Posterior vena cava (tissue), 2 donors: ENCODE results near the gene RAB23. TPM values are rescaled to one million over a fixed set of nuclear protein-coding genes. Genes with fewer than 3 reads are reported as not detected.

Experiments
- DNase-seq: peaks from one replicate; pipeline ENCODE4 v3.0.0-alpha.2; 2020; ENCODE audit warnings: low spot score
- intact Hi-C, 2 donors: fragments of 100-400 bp; cut with DNase I; formaldehyde crosslinking; loops; one replicate each; pipeline versions ENCODE4 v1.14.1 to v1.14.2; 2022 to 2023
- total RNA-seq, 2 donors: library from RNA; stranded (reverse); fragmentation: NEBNext Ultra II Directional; extraction: Animal tissue kit (Norgen Biotek cat#: 25700); gene quantifications; one replicate each; pipeline ENCODE4 v1.2.1, GENCODE V29; 2021
- donor health status: DM: yes; HTN: yes; CAD: no.
- donor health status: DM: yes; HTN: yes; CAD: no.

The RAB23 gene
- total RNA-seq, 2 donors from 2014 or later: 46.6 to 73.9 TPM

DNA sequence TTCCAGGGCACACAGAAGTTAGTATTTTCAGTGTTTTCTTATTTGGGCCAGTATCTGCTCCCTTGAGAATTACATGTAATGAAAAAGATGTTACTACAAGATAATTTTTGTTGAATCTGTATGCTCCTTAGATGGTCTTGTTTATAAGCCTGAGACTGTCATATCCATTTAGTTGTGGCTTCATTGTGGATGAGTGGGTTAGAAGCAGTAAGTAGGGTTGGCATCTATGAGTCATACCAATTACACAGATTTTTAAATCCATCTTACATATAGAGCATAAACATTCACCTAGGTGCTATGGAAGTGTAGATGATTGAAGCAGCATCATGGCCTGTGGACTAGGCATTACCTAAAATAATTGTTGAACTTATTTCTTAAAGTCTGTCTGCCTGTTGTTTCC, 63.4 kb downstream of the RAB23 start:
- intact Hi-C loops: no loop called here
- DNase-seq: no peak

DNA sequence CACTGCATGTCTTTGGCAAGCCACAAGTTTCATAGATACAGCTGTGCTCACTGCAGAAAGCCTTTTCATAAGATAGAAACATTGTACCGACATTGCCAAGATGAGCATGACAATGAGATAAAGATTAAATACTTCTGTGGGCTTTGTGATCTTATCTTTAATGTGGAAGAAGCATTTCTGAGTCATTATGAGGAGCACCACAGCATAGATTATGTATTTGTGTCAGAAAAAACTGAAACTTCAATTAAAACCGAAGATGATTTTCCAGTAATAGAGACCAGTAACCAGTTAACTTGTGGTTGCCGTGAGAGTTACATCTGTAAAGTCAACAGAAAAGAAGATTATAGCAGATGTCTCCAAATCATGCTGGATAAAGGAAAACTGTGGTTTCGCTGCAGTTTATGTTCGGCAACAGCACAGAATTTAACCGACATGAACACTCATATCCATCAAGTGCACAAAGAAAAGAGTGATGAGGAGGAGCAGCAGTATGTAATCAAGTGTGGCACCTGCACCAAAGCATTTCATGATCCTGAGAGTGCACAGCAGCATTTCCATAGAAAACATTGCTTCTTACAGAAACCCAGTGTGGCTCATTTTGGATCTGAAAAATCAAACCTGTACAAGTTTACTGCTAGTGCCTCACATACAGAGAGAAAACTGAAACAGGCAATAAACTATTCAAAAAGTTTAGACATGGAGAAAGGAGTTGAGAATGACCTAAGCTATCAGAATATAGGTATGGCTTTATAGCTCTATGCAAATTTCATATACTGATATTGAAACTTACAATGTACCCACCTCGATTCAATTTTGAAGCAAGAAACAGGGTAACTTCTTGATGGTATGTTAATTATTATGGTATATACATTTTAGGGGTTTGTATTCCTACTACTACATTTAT, 73.9 kb downstream of the RAB23 start:
- intact Hi-C loops: no loop called here
- DNase-seq: no peak

DNA sequence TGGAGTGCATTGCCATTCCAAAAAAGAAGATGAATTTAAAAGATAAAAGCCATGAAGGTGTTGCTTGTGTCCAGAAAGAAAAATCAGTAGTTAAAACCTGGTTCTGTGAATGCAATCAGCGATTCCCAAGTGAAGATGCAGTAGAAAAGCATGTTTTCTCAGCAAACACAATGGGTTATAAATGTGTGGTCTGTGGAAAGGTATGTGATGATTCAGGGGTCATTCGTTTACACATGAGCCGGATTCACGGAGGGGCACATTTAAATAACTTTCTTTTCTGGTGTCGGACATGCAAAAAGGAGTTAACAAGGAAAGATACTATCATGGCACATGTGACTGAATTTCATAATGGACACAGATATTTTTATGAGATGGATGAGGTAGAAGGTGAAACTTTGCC, 74.7 kb downstream of the RAB23 start:
- intact Hi-C loops: no loop called here
- no peak for DNase-seq

DNA sequence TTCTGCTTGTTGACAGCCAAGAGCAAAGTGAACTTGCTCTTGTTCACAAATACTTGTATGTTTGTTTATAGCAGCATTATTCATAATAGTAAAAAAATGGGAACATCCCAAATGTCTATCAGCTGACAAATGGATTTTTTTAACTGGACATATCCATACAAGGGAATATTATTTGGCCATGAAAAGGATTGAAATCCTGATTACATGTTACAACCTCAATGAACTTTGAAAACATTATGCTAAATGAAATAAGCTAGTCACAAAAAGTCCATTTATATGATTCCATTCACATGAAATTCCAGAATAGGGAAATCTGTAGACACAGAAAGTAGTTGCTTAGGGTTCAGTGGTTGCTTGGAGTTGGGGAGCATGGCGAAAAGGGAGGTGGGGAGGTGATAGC, 78.4 kb downstream of the RAB23 start:
- intact Hi-C loops: no loop called here
- no peak for DNase-seq

DNA sequence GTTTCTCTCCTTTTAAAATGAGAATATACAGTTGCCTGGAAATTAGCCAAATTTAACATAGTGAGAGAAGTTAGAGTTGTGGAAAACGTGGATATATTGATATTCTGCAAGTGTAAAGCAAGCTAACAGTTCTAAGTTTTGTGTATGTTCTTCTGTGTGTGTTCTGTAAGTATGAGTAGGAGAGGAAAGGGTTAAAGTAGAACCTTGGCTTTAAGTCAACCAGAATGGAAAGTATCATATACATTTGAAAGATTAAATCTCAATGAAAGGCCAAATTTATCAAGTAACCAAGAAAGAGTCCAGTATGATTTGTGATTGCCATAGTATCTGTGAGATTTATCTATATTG, 80.0 kb downstream of the RAB23 start:
- intact Hi-C loops: no loop called here

DNA sequence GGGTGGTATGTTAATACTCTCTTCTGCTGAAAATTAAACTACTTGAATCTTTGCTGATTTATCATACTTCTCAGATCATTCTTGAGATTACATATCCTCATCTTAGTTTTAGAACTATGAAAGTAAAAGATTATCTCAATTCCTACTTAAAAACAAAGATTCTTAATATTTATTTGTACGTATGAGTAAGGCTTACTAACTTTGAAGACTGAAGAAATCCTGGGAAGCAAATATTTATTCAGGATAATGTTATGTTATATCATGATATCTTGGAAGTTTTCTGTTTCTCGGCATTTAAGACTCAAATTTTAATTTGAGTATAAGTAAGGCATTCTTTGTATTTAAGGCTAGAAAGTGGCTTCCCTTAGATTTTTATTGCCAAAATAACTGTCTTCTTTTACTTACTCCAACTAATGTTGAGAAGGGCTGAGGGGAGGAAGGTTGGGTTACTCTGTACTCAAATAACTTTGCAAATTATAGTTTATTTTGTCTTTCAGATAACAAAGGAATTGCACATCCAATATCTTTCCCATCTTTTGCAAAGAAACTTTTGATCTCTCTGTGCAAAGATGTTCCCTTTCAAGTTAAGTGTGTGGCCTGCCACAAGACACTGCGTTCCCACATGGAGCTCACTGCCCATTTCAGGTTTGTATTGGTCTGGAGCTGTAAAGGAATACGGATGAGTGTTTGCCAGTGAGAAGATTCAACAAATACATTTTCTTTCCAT, 80.5 kb downstream of the RAB23 start:
- intact Hi-C loops: no loop called here
- no peak for DNase-seq

More for the DNA sequence above, 80.0 kb downstream of the RAB23 start:
- DNase-seq: no peak

DNA sequence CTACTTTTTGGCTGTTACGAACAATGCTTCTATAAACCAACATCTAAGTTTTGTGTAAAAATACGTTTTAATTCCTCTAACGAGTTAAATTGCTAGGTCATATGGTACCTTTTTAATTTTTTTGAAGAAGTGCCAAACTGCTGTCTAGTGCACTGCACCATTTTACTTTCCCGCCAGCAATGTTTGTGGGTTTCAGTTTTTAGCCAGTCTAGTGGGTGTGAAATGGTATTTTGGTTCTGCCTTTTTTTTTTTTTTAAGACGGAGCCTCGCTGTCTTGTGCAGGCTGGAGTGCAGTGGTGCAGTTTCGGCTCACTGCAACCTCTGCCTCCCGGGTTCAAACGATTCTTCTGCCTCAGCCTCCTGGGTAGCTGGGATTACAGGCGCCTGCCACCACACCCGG, 84.1 kb downstream of the RAB23 start:
- intact Hi-C loops: no loop called here
- DNase-seq: no peak

DNA sequence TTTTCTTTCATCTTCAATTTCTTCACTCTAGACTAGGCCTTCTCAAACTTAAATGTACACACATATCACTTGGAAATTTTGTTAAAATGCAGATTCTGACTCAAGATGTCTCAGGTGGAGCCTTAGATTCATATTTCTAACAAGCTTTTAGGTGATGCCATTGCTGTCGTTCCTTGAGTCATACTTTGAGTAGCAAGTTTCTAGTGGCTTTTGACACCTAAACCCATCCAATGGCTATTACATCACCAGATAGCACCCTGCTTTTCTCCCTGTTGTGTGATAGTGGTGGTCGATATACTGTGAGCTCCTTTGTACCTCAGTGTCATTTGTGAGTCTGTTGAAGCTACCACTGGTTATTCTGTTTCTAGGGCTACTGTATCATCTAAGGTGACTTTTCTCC, 84.8 kb downstream of the RAB23 start:
- intact Hi-C loops: no loop called here

More for the DNA sequence above, 84.8 kb downstream of the RAB23 start:
- DNase-seq: no peak

Other genes starting within 250 kb of the RAB23 start
- gene KIAA1586, start 175.6 kb downstream of the RAB23 start, total RNA-seq: 10 to 100 TPM; 15.3 to 15.8 TPM
- gene ZNF451, start 132.1 kb downstream of the RAB23 start, total RNA-seq: 10 to 100 TPM; 45.0 to 50.5 TPM
- 10 to 100 TPM; 32.6 to 45.8 TPM for gene BAG2, start 50.0 kb downstream of the RAB23 start, total RNA-seq
- gene PRIM2, start 95.3 kb upstream of the RAB23 start, total RNA-seq: 10 to 100 TPM; 10.8 to 12.8 TPM